ENCODE results near the gene TUBAL3.

DNA sequence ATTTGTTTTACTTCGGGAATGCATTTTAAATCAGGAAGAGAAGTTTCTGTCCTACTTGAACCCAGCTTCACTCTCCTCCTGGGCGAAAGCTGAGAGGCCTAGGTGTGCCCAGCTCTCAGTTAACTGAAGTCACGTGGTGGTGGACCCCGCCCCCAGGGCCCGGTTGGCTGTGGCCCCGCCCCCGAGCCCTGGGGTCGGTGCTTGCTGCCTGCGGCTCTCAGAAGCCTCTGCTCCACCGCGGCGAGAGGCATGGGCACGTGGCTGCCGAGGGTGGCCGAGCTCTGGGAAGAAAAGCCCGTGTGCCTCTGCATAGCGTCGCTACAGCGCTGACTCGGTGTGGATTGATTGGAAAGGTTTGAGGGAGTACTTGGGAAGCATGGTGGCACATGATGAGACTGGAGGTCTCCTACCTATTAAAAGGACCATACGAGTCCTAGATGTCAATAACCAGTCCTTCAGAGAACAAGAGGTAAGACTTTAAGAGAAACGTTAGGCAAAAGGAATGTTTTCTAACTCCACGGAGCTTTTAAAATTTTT is 41.8 kb upstream of the TUBAL3 start:
- no peak for TF ChIP-seq EZH2 (IDR thresholded peaks at IDR 0.05; ENCODE audit: insufficient read depth, low read length)
- TF ChIP-seq, protein P1, sequence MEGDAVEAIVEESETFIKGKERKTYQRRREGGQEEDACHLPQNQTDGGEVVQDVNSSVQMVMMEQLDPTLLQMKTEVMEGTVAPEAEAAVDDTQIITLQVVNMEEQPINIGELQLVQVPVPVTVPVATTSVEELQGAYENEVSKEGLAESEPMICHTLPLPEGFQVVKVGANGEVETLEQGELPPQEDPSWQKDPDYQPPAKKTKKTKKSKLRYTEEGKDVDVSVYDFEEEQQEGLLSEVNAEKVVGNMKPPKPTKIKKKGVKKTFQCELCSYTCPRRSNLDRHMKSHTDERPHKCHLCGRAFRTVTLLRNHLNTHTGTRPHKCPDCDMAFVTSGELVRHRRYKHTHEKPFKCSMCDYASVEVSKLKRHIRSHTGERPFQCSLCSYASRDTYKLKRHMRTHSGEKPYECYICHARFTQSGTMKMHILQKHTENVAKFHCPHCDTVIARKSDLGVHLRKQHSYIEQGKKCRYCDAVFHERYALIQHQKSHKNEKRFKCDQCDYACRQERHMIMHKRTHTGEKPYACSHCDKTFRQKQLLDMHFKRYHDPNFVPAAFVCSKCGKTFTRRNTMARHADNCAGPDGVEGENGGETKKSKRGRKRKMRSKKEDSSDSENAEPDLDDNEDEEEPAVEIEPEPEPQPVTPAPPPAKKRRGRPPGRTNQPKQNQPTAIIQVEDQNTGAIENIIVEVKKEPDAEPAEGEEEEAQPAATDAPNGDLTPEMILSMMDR (IDR thresholded peaks at IDR 0.05; ENCODE audit: insufficient read depth, low read depth, low read length): no peak

Measured in astrocyte (in vitro differentiated cells and primary cell).